A549 (cell line): ENCODE results near the gene ZNF263.

Experiments used
- CEBPB ChIP-seq, 2 experiments: fragments of >200 bp in 1 of 2; sonication (Bioruptor Twin) in 1 of 2; formaldehyde crosslinking in 1 of 2; IDR thresholded peaks; 2 replicates each; pipeline ENCODE4 v1.6.1; 2012 to 2016
- CHD2 ChIP-seq: fragments of 150-350 bp; IDR thresholded peaks from 2 replicates; pipeline ENCODE4 v1.6.1; 2014; ENCODE audit warnings: low read length; ENCODE audit not compliant: partially characterized antibody
- CTCF ChIP-seq: fragments of >200 bp; sonication (Bioruptor Twin); formaldehyde crosslinking; IDR thresholded peaks from 3 replicates; pipeline ENCODE4 v1.5.1; 2016
- EP300 ChIP-seq, 2 experiments: fragments of >200 bp; sonication (Bioruptor Twin); formaldehyde crosslinking; IDR thresholded peaks; 2 replicates in 1 of 2; 3 replicates in 1 of 2; pipeline ENCODE4 v1.6.1; 2016 to 2017
- KDM1A ChIP-seq: fragments of 200-600 bp; sonication (generic); IDR thresholded peaks from 2 replicates; pipeline ENCODE4 v1.6.1; 2016; ENCODE audit warnings: low read depth, mild to moderate bottlenecking
- MAX ChIP-seq: IDR thresholded peaks from 2 replicates; pipeline ENCODE4 v1.6.1; 2012
- NPAS2 ChIP-seq: fragments of 250-450 bp; sonication (Bioruptor Pico); IDR thresholded peaks from 2 replicates; pipeline ENCODE4 v1.8.0; 2022; ENCODE audit warnings: mild to moderate bottlenecking, moderate library complexity, borderline replicate concordance
- PHF8 ChIP-seq: fragments of 200-600 bp; sonication (generic); IDR thresholded peaks from 2 replicates; pipeline ENCODE4 v1.6.1; 2016; ENCODE audit warnings: low read depth, mild to moderate bottlenecking, antibody characterized with exemption, moderate library complexity, borderline replicate concordance
- POLR2A ChIP-seq: IDR thresholded peaks from 2 replicates; pipeline ENCODE4 v1.6.1; 2012; ENCODE audit warnings: mild to moderate bottlenecking, low read length
- RCOR1 ChIP-seq: fragments of 150-350 bp; IDR thresholded peaks from 2 replicates; pipeline ENCODE4 v1.6.1; 2014; ENCODE audit warnings: antibody characterized with exemption, low read length, low read depth
- REST ChIP-seq: fragments of 200-600 bp; sonication (generic); IDR thresholded peaks from 2 replicates; pipeline ENCODE4 v1.6.1; 2016; ENCODE audit warnings: antibody characterized with exemption, mild to moderate bottlenecking, moderate library complexity
- RFX5 ChIP-seq: fragments of 450-650 bp; IDR thresholded peaks from 2 replicates; pipeline ENCODE4 v1.7.1; 2014; ENCODE audit warnings: antibody characterized with exemption, mild to moderate bottlenecking, moderate library complexity
- ZFP36 ChIP-seq: fragments of 450-650 bp; IDR thresholded peaks from 2 replicates; pipeline ENCODE4 v1.6.1; 2014; ENCODE audit warnings: borderline replicate concordance; ENCODE audit not compliant: partially characterized antibody
- ZNF302 ChIP-seq: fragments of 250-450 bp; sonication (Bioruptor Pico); IDR thresholded peaks from 2 replicates; pipeline ENCODE4 v1.9.0; 2021; ENCODE audit warnings: inconsistent platforms, mild to moderate bottlenecking, moderate library complexity

- TF ChIP-seq RFX5 (no peak), POLR2A (no peak), CTCF (no peak), MAX (no peak), REST (no peak), KDM1A (no peak), CHD2 (no peak), EP300 (IDR thresholded peaks at IDR 0.05) (no peak), CEBPB (IDR thresholded peaks at IDR 0.05) (no peak), RCOR1 (no peak), ZFP36 (no peak), PHF8 (peak; percentile 96), ZNF302 (CRISPR knock-in tag) (no peak), NPAS2 (CRISPR knock-in tag) (peak; percentile 1; the same call in 1 of the 2 replicates)
These were observed 504 bp downstream of the ZNF263 start for GRCh38 chr16:3283543-3284447.
